Thyroid gland (tissue), 4 donors: ENCODE results near the gene SIGLEC10. TPM values are rescaled to one million over a fixed set of nuclear protein-coding genes. Genes with fewer than 3 reads are reported as not detected.
"Not testable (repeated sequence)": the region's sequence is repeated elsewhere in the genome, so short reads cannot be mapped to it uniquely, and the experiment has no call there.

Experiments used
- DNase-seq, 2 donors: peaks; one replicate each; pipeline ENCODE4 v3.0.0-alpha.2; 2019
- H3K27ac ChIP-seq, 3 donors: fragments of 200-600 bp; sonication (generic); 1 replicate in 2 of 3; 2 replicates in 1 of 3; pipeline ENCODE4 v1.5.1; 2016 to 2019; ENCODE audit warnings: mild to moderate bottlenecking in 1 of 3, moderate library complexity in 1 of 3
- H3K27me3 ChIP-seq: fragments of 200-600 bp; sonication (generic); one replicate; pipeline ENCODE4 v1.5.1; 2019
- H3K36me3 ChIP-seq, 2 donors: fragments of 200-600 bp; sonication (generic); one replicate each; pipeline ENCODE4 v1.5.1; 2016 to 2019
- H3K4me1 ChIP-seq, 2 donors: fragments of 200-600 bp; sonication (generic); one replicate each; pipeline ENCODE4 v1.5.1; 2017 to 2019
- H3K4me3 ChIP-seq, 3 donors: fragments of 200-600 bp; sonication (generic); replicated peaks in 1 of 3; 1 replicate in 2 of 3; 2 replicates in 1 of 3; pipeline ENCODE4 v1.5.1; 2016; ENCODE audit warnings: mild to moderate bottlenecking in 1 of 3
- H3K9me3 ChIP-seq: fragments of 200-600 bp; sonication (generic); one replicate; pipeline ENCODE4 v1.5.1; 2017
- CTCF ChIP-seq, 6 experiments: fragments of 200-600 bp in 3 of 6; fragments of 450-650 bp in 3 of 6; sonication (generic) in 3 of 6; IDR thresholded peaks; one replicate each; pipeline ENCODE4 v1.5.1; 2016 to 2019; ENCODE audit warnings: antibody characterized with exemption in 6 of 6, mild to moderate bottlenecking in 2 of 6, inconsistent platforms in 1 of 6, moderate library complexity in 1 of 6
- POLR2A ChIP-seq, 2 donors: fragments of 450-650 bp; IDR thresholded peaks; one replicate each; pipeline ENCODE4 v1.6.1; 2017; ENCODE audit warnings: antibody characterized with exemption in 2 of 2, mild to moderate bottlenecking in 2 of 2, moderate library complexity in 1 of 2
- WGBS, 2 donors: methylation state at CpG; one replicate each; pipeline ENCODE4 v1.1.5; 2017; 5-methylcytosine and 5-hydroxymethylcytosine counted together
- intact Hi-C: fragments of 100-400 bp; cut with DNase I; formaldehyde crosslinking; loops from one replicate; pipeline ENCODE4 v1.15.1; 2023
- total RNA-seq, 4 donors: library from RNA; depleted of rRNA; stranded (reverse); fragments of >200 nt; gene quantifications; one replicate each; pipeline ENCODE4 v1.2.3, GENCODE V29; 2016

The SIGLEC10 gene
- total RNA-seq: 1 to 10 TPM; 1.3 to 5.3 (median 2.9) TPM

GRCh38 chr19:51417107-51417809 lies at the start of gene SIGLEC10:
Gene SIGLEC10, minus strand, starts transcription at chr19:51417642. Its CDS starts 61 bp downstream, at chr19:51417581.
- Histone ChIP-seq H3K9me3 (no peaks in the 10 kb centered on the region), H3K27ac (no peak within 1 kb of the TSS), H3K36me3 (no peaks in the 10 kb centered on the region), H3K27me3 (no peaks in the 10 kb centered on the region), H3K4me3 (no peak within 1 kb of the TSS), H3K4me1 (no peaks in the 10 kb centered on the region)
- DNase-seq: no peak
- no peak for TF ChIP-seq POLR2A (IDR thresholded peaks at IDR 0.05)
- TF ChIP-seq CTCF (IDR thresholded peaks at IDR 0.05): no peak
- intact Hi-C loops: no loop called here
- 52 to 58% methylated on average over 18 of the region's 21 CpGs for WGBS, 2 donors

GRCh38 chr19:51466723-51467122 lies 49.3 kb upstream of the SIGLEC10 start:
- WGBS, 2 donors: 53 to 57% methylated on average over 3 of the region's 3 CpGs
- Histone ChIP-seq H3K36me3 (no peaks in the 10 kb centered on the region), H3K9me3 (no peaks in the 10 kb centered on the region), H3K27me3 (no peaks in the 10 kb centered on the region), H3K4me1 (no peaks in the 10 kb centered on the region), H3K4me3 (no peak overlapping the region), H3K27ac (no peak overlapping the region)
- DNase-seq: no peak
- intact Hi-C loops: no loop called here
- no peak for TF ChIP-seq CTCF (IDR thresholded peaks at IDR 0.05)
- TF ChIP-seq POLR2A (IDR thresholded peaks at IDR 0.05): no peak

GRCh38 chr19:51463976-51464581 lies 46.6 kb upstream of the SIGLEC10 start:
- H3K27ac ChIP-seq, H3K9me3 ChIP-seq, H3K4me3 ChIP-seq, H3K4me1 ChIP-seq, H3K36me3 ChIP-seq, intact Hi-C loops, H3K27me3 ChIP-seq, DNase-seq: not testable (repeated sequence)
- WGBS, 2 donors: 21 to 25% methylated on average over 15 of the region's 33 CpGs

GRCh38 chr19:51462681-51463080 lies 45.2 kb upstream of the SIGLEC10 start:
- Histone ChIP-seq H3K4me3 (no peak overlapping the region), H3K27ac (no peak overlapping the region), H3K27me3 (no peaks in the 10 kb centered on the region), H3K9me3 (no peaks in the 10 kb centered on the region), H3K4me1 (no peaks in the 10 kb centered on the region), H3K36me3 (no peaks in the 10 kb centered on the region)
- TF ChIP-seq POLR2A (IDR thresholded peaks at IDR 0.05): no peak
- TF ChIP-seq CTCF (IDR thresholded peaks at IDR 0.05): no peak
- intact Hi-C loops: no loop called here
- DNase-seq: no peak
- 72 to 82% methylated on average over 4 to 10 of the region's 10 CpGs for WGBS, 2 donors

GRCh38 chr19:51462276-51462675 lies 44.8 kb upstream of the SIGLEC10 start:
- TF ChIP-seq CTCF (IDR thresholded peaks at IDR 0.05) (no peak), POLR2A (IDR thresholded peaks at IDR 0.05) (no peak)
- H3K4me1 ChIP-seq: no peaks in the 10 kb centered on the region
- H3K27ac ChIP-seq: no peak overlapping the region
- no peaks in the 10 kb centered on the region for H3K27me3 ChIP-seq
- 80 to 83% methylated on average over 7 of the region's 7 CpGs for WGBS, 2 donors
- intact Hi-C loops: no loop called here
- DNase-seq: no peak
- H3K9me3 ChIP-seq: no peaks in the 10 kb centered on the region
- no peak overlapping the region for H3K4me3 ChIP-seq
- H3K36me3 ChIP-seq: no peaks in the 10 kb centered on the region
